Pancreas (tissue), 10 donors: Measurements from ENCODE around the gene CDH13. TPM values are rescaled to one million over a fixed set of nuclear protein-coding genes. Genes with fewer than 3 reads are reported as not detected.

ENCODE experiments used
- ATAC-seq, 4 donors: fragments of 200-7000 bp; cut with Tn5 transposase; one replicate each; pipeline versions ENCODE4 v1.8.0 to v1.9.1; 2020; ENCODE audit warnings: mild to moderate bottlenecking in 4 of 4, moderate library complexity in 4 of 4
- DNase-seq, 6 donors: peaks; one replicate each; pipeline ENCODE4 v3.0.0-alpha.2; 2020
- FAIRE-seq: peaks from 2 replicates; lab custom pipeline; 2012; peaks lifted over from hg19 to GRCh38; lab: Jason Lieb, UNC
- H3K27ac ChIP-seq, 4 donors: fragments of 200-600 bp; sonication (generic); 1 replicate in 3 of 4; 2 replicates in 1 of 4; pipeline versions ENCODE4 v1.5.0 to v1.8.0; 2020
- H3K27me3 ChIP-seq, 4 donors: fragments of 200-600 bp; one replicate each; pipeline ENCODE4 v1.8.0; 2021
- H3K36me3 ChIP-seq, 3 donors: fragments of 200-600 bp; sonication (generic) in 1 of 3; one replicate each; pipeline versions ENCODE4 v1.5.0 to v1.8.0; 2020 to 2021
- H3K4me1 ChIP-seq, 3 donors: fragments of 200-600 bp; one replicate each; pipeline ENCODE4 v1.8.0; 2021
- H3K4me3 ChIP-seq, 4 donors: fragments of 200-600 bp; sonication (generic) in 2 of 4; one replicate each; pipeline versions ENCODE4 v1.5.0 to v1.8.0; 2020 to 2021
- H3K9me3 ChIP-seq, 4 donors: fragments of 200-600 bp; one replicate each; pipeline ENCODE4 v1.8.0; 2021
- CTCF ChIP-seq, 4 donors: fragments of 200-600 bp; sonication (generic) in 3 of 4; IDR thresholded peaks; one replicate each; pipeline versions ENCODE4 v1.5.0 to v1.8.0; 2021; ENCODE audit warnings: antibody characterized with exemption in 4 of 4
- WGBS, 2 donors: extraction: QIAGEN DNeasy Blood & Tissue Kit; methylation state at CpG; one replicate each; pipeline ENCODE4 v1.1.7; 2013; 5-methylcytosine and 5-hydroxymethylcytosine counted together
- intact Hi-C, 3 donors: fragments of 100-400 bp; cut with DNase I; formaldehyde crosslinking; loops; one replicate each; pipeline versions ENCODE4 v1.11.1 to v1.14.2; 2022
- polyA plus RNA-seq, 2 donors: library from polyadenylated mRNA; stranded (reverse); fragments of 200-250 nt; gene quantifications; one replicate each; pipeline ENCODE4 v1.2.3, GENCODE V29; 2013
- total RNA-seq, 6 donors: library from RNA; stranded (reverse); fragmentation: NEBNext Ultra II Directional in 4 of 6; extraction: Animal tissue kit (Norgen Biotek cat#: 25700) in 4 of 6; gene quantifications; one replicate each; pipeline versions ENCODE4 v1.2.1 to v1.2.4, GENCODE V29; 2021 to 2023
- donor health status: healthy with polysubstance abuse.
- donor health status: DM: no; HTN: no; CAD: no; lungs with moderate emphysema.
- donor health status: DM: no; HTN: no; CAD: no.
- donor health status: control.
- donor health status: control.
- donor health status: Bipolar disorder and iron deficiency.
- donor health status: DM: yes; HTN: yes; CAD: no.
- donor health status: DM: no; HTN: no; CAD: no.
- donor health status: DM: no; HTN: no; CAD: no.
- donor health status: DM: yes; HTN: yes; CAD: no.

Gene CDH13
- total RNA-seq (1 to 10 TPM in 1 of 6 donors, under 1 TPM in 5; 0.16 to 1.0 (median 0.42) TPM), polyA plus RNA-seq (under 1 TPM; 0.12 to 0.34 TPM)

- H3K9me3 ChIP-seq: no peaks in the 10 kb centered on the region
- no peaks in the 10 kb centered on the region for H3K36me3 ChIP-seq
- ATAC-seq (no peak), FAIRE-seq (no peak), DNase-seq (no peak)
- no peaks in the 10 kb centered on the region for H3K4me1 ChIP-seq
- WGBS, 2 donors: 1 to 2% methylated on average over 39 of the region's 39 CpGs
- no peak for TF ChIP-seq CTCF (IDR thresholded peaks at IDR 0.05)
- peaks cover 0 to 28% (median 8%) of the 10 kb centered on the region in 4 donors for H3K27me3 ChIP-seq
- H3K4me3 ChIP-seq: peak within 1 kb of the TSS in 1 of 4 donors; percentile 1
- no peak within 1 kb of the TSS for H3K27ac ChIP-seq
- intact Hi-C loops: no loop called here
Observed at GRCh38 chr16:82626791-82627261, at the start of gene CDH13. Gene CDH13 (plus strand): TSS chr16:82626969.

DNA sequence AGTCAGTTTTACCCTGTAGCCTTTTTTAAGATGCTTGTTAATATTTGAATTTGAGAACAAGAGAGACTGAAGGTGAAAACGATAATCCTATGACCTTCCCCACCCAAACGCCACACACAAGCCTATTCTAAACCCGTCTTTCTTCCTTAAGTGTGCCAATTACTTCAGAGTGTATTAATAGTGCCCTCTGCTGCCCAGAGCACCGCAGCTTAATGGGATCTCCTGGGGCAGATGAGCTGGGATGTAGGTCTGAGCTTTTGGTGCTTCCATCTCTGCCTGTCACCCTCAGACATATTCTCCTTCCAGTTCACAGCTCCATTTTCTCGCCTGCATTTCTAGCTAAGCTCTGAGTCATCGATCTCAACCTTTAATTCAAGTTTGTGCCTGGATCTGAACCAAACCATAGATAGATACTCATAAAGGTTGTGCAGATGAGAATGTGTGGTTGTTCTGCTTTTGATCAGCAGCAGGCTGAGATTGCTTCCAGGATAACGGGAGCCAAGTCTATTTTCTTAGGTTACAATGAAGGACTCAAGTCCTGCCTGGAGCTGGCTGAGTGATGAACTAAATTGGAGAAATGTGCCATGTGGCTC is 46.4 kb upstream of the CDH13 start:
- intact Hi-C loops: loop anchor here in 1 of 3 donors (10.0 kb wide), 1 partner anchor 316 kb away; no protein-coding TSS in a partner anchor
- ATAC-seq (peak in 3 of 4 donors; percentile 44 to 54 (median 45)), FAIRE-seq (no peak), DNase-seq (peak in 1 of 6 donors; percentile 11)
- Histone ChIP-seq H3K36me3 (no peaks in the 10 kb centered on the region), H3K27ac (no peak overlapping the region), H3K27me3 (no peaks in the 10 kb centered on the region), H3K4me3 (no peak overlapping the region), H3K9me3 (no peaks in the 10 kb centered on the region), H3K4me1 (no peaks in the 10 kb centered on the region)
- 15 to 26% methylated on average over 7 of the region's 7 CpGs for WGBS, 2 donors
- peak in 1 of 4 donors; percentile 15 for TF ChIP-seq CTCF (IDR thresholded peaks at IDR 0.05)

DNA sequence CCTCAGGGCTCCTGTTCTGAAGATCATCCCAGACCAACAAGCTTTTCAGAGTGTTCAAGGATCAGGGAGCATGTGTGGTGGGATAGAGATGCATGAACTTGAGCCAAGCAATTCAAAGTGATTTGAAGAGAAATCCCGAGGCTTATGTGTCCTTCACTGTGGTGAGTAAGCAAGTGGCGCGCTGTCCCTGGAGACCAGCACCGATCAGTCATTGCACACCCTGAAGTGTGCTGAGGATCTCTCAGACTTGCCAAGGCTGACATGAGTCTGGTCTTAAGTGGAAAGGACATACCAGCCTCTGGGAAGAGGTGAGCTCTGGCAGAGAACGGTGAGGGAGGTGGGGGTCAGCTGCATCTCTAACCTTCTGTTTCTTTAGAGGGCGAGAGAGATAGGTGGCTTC is 43.8 kb upstream of the CDH13 start:
- Histone ChIP-seq H3K4me1 (no peaks in the 10 kb centered on the region), H3K27ac (no peak overlapping the region), H3K36me3 (no peaks in the 10 kb centered on the region), H3K27me3 (no peaks in the 10 kb centered on the region), H3K9me3 (no peaks in the 10 kb centered on the region), H3K4me3 (no peak overlapping the region)
- WGBS, 2 donors: 58 to 69% methylated on average over 6 of the region's 6 CpGs
- intact Hi-C loops: loop anchor here in 1 of 3 donors (10.0 kb wide), 1 partner anchor 318 kb away; no protein-coding TSS in a partner anchor
- no peak for TF ChIP-seq CTCF (IDR thresholded peaks at IDR 0.05)
- ATAC-seq (no peak), FAIRE-seq (no peak), DNase-seq (no peak)

DNA sequence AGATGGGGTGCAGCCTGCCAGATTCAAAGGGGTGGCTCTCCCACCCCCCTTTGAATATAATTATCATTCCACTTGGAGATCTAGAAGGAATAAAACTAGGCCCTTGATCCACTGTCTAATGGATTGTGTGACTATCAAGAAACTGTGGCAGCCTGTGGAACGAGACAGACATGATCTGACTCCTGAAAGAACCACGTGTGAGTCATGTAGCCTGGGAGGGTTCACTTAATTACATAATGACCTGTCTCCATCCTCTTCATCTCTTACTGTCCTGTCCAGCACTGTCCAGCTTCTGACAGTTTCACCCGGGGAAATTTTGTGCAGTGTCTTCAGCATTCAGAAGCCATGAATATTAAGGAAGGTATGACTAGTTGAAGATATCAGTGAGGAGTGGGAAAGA is 43.3 kb upstream of the CDH13 start:
- H3K27ac ChIP-seq: no peak overlapping the region
- H3K9me3 ChIP-seq: no peaks in the 10 kb centered on the region
- no peaks in the 10 kb centered on the region for H3K36me3 ChIP-seq
- H3K4me3 ChIP-seq: no peak overlapping the region
- DNase-seq (no peak), FAIRE-seq (no peak), ATAC-seq (no peak)
- no peak for TF ChIP-seq CTCF (IDR thresholded peaks at IDR 0.05)
- WGBS, 2 donors: 47 to 53% methylated on average over 3 of the region's 3 CpGs
- no peaks in the 10 kb centered on the region for H3K4me1 ChIP-seq
- intact Hi-C loops: loop anchor here in 1 of 3 donors (10.0 kb wide), 1 partner anchor 319 kb away; no protein-coding TSS in a partner anchor
- peaks cover 0 to 2% (median 0%) of the 10 kb centered on the region in 4 donors for H3K27me3 ChIP-seq
